Right forelimb (tissue), 1 donor: Measurements from ENCODE around the gene NOSTRIN.
A peak's percentile ranks its signal among the peaks of the same experiment; 100 is the strongest.

ENCODE experiments used
- DNase-seq: peaks from one replicate; pipeline ENCODE4 v3.0.0-alpha.2; 2018

The NOSTRIN gene

DNA sequence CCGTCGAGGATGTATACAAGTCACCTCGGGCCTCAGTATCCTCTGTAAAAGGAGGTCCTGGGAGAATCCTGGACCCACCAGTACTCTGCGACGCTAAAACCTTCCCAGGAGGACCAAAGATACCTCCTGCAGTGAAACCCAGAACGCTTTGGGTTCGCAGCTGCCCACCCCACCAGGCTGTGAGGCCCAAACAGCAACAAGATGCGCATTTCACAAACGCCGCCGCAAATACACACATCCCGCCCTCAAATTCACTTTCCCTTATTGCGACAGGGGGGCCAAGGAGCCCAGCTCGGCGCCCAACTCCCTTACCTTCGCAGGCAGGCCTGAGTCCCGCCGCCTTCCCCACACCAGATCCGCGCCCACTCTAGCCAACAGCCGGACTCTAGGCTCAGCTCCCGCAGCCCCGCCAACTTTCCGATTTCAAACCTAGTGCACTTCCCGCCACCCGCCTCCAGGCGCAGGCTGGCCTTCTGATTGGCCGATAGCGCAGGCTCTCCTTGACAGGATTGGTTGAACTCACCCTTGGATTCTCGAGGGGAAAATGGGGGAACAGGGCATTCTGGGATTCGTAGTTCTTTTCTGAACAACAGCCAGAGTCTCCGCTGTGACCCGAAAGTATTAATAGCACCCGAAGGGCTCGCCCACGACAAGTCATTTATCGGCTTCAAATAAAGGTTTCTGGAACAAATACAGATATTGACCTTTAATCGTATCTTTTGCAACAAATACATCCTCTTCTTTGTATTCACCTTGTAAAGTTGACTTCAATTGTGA is 87.8 kb downstream of the NOSTRIN start, which contains the start of gene SPC25:
TSS of gene SPC25 (minus strand) at position 425 of the 777 bp plus-strand sequence. CDS start 911 bp downstream, outside the sequence.
- DNase-seq, result peak; percentile 92

DNA sequence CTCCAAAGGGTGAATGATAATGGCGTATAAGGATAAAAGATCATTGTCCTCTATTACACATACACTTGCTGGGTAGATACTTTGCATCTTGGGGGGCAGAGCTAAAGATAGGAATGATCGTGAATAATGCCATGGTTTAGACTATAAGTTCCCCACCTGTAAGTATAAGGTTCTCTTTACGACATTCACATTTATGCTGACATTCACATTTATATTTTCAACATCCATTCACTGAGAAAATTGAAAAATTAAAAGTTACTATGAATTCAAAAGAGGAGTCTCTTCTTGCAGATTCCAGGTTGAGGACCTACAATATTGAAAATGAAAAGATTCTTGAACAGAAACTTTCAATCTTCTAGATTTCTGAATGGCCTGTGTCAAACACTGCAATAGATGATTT is 89.9 kb downstream of the NOSTRIN start:
- DNase-seq, result no peak

DNA sequence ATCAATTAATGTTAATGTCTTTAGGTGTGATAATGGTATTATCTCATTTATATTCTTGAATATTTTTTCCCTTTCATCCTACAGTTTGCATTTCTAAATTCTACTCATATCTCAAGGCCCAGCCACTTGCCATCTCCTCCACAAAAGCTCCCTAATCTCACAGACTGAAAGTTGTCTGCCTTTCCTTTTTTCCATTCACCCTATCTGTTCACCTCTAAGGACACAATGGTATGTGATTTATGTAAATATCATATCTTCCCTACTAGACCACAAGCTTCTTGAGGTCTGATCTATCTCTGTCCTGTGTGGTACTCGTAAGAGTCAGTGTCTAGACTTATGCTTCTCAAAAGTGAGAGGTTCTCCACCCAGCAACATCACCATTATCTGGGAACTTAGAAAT is 91.7 kb downstream of the NOSTRIN start:
- no peak for DNase-seq

DNA sequence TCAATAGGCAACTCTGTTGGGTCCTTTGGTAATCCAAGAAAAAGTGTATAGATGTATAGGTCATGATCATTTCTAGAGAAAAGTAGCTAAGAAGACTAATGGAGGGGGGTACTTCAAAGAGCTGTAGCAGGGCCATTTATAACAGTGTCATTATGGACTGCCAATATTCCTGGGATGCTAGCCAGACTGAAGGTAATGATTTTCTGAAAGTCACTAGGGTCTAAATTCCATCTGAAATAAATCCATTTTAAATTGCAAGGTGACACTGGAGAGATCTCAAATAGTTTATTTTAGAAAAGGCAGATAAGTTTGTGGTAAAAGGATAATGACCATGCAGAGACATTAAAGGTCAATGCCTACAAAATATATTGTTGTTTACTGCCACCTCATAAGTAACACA is 92.3 kb downstream of the NOSTRIN start:
- DNase-seq, result no peak

DNA sequence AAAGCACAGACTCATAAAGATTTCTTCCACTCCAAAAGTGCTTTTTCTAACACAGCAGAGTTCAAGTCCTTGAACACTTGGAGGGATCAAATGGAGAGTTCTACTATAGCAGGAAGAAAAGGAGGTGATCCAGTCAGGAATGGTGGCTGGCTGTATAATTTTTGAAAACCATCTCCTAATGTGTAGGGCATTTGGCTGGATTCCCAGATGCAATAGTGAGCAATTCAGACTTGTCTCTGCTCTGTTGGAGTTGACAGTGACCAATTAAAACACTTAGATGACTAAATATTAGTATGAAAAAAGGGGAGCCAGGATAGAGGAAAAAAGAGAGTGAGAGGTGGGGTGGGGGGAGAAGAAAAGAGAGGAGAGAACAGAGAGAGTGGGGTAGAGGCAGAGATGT is 93.3 kb downstream of the NOSTRIN start:
- no peak for DNase-seq

DNA sequence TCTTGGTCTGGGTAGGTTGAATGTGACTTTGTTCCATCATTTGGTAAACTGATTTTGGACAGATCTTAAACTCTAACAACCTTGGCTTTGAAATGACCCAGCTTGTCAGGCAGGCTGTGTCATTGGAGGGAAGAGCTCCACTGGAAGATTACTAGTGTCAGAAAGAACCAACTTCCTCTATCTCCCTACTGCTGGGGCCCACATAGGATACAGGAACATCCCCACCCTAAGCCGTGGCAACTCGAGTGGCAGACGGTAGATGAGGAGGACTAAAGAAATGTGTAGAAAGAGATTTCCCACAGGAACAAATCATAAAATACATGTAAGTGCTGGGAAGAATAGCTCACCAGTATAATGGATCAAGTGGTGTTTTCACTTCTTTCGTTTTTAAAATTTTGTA is 94.3 kb downstream of the NOSTRIN start:
- DNase-seq, result no peak

DNA sequence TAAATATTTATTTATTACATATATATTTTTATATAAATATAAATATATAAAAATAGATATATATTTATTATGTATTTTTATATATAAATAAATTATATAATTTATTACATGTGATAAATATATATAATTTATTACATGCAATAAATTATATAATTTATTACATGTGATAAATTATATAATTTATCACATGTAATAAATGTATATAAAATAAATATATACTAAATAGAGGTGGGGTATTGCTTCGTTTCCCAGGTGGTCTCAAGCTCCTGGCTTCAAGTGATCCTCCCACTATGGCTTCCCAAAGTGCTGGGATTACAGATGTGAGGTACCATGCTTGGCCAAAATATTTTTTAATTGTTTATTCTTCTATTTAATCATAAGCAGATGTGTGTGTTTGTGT is 95.0 kb downstream of the NOSTRIN start:
- DNase-seq, result no peak

DNA sequence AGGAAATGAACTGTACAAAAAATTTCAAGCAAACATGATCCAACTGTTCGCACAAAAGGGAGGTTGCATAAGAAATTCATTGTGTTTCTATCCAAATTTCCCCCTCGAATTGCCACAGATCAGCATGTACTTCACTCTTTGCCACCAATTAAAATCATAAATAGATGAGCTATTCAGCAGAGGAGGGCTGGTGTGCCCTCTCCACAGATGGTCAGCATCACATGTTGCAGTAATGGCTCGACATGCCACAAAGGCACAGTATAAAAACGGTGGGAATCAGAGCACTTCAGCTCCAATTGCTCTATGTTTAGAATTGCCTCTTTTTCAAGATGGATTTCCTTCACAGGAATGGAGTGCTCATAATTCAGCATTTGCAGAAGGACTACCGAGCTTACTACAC is 98.6 kb downstream of the NOSTRIN start, which contains the start of gene G6PC2:
TSS of gene G6PC2 (plus strand) at position 289 of the 400 bp plus-strand sequence. CDS start at position 330, 41 bp downstream.
- DNase-seq, result no peak

DNA sequence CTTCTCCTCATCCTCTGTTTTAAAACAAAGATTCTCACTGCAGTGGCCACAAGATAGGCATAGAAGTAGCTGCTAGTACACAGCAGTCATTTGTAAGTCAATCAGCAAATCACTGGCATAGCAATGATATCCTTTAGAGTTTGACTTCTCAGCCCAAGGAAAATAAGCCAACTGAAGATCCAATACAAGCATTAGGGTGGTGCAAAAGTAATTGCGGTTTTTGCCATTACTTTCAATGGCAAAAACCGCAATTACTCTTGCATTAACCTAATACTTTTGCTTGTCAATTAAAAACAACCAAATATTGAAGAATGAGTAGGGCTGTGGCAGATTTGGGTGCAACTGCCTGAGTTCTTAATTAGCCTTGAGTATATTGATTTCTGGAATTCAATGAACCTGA is 101.5 kb downstream of the NOSTRIN start:
- DNase-seq, result no peak

DNA sequence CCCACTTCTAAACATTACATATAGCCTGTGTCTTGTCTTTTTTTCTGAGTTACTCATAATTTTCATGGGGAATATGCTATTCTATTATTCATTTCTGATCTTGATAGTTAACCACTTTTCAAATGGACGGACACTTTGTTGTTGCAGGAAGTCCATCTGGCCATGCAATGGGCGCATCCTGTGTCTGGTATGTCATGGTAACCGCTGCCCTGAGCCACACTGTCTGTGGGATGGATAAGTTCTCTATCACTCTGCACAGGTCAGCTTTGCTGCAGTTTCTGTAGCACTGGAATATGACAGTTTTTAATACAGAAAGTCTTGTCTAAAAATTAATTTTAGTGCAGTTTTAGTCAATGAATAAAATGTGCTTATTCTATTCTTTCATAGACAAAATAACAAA is 101.9 kb downstream of the NOSTRIN start:
- no peak for DNase-seq

DNA sequence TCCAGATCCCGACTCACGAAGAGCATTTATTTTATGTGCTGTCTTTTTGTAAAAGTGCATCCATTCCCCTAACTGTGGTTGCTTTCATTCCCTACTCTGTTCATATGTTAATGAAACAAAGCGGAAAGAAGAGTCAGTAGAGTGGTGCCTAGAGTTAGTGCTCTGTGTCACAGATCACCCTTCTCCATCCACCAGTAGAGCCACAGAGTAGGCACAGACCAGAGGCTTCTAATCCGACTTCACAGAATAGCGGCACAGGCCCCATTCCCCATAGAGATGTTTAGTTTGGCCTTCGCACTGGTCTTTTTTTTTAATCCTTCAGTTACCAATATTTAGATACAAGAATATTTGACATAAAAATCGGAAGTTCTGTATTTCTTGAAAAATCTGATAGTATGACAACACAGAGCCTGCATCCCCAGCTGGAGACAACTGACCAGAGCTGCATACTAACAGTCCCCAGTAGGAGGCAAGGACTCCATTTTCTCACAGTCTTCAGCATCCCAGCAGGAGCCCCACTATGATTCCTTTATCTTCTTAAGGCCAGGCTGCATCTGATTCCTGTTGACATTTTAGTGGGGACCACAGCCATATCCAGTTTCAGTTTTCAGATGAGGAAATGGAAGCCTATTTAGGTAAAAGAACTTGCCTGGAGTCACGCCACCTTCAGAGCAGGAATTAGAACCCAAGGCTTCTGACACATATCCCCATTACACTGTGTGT is 105.7 kb downstream of the NOSTRIN start:
- no peak for DNase-seq

DNA sequence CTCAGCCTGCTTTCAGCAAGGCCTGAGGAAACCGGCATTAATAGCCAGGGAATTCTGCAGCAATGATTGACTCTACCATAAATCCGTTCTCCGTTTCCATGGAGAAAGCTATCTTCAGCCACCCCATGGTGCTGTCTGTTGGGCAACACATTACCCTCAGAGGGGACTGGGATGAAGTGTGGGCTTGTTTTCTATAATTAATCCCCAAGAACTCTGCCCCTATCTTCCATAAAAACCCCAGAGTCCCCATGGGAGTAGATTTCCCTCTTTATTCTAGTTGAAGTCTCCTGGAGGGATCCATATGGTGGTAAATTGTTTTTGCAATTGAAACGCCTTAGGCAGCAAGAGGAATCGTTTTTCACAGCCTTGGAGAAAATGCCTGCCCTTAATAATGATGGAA is 107.9 kb downstream of the NOSTRIN start:
- no peak for DNase-seq

DNA sequence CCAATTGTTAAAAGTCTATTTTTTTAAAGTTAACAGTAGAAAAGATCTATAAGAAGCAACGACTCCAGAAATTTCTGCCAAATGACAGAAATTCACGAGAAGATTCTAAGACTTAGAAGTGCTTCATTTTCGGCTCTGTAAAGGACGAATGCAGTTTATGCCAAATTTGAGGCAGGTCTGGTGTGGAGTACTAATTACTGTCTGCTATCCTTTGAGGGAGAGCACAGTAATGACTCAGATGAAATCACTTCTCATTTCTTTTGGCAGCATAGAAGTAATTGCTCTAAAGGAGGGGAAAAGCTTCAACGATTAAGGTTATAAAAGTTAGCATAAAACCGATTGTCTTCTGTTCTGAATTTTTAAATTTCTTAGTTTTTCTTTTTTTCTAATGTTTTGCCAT is 110.0 kb downstream of the NOSTRIN start:
- DNase-seq, result no peak

DNA sequence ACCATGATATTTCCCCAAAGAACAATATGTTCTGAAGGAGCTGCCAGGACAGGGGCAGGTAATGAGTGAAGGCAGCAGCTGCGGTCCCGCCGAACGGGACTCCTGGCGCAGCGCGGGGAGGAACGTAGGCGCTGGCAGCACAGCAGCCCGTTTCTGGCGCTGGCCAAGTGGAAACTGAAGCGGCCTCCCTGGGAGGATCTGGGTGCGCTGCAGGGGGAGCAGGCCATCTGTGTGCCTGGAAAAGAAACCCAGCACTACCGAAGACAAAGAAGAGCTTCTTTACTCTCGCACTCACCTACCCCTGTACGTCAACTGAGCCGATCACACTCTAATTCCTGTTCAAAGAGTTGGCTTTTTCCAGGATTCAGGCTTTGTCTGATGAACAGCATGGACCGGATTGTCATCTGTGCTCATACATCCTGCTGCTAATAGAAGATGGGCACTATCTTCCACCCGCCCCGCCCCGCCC is 110.5 kb downstream of the NOSTRIN start:
- peak; percentile 68 for DNase-seq

DNA sequence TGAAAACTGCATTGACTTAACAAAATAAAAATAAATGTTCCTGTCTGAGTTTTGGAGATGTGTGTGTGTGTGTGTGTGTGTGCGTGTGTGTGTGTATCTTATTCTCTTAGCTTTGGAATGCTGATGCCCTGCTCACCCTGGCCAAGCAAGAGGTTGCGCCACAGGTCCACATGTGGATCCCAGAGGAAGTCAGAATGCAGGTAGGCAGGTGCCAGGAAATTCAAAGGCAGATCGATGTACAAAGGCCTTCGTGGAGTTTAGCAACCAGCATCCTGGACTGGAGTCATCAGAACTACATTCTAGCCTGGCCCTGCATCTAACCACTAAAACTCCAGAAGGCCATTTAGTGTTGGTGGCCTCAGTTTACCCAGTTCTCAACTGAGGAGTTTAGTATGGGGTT is 111.1 kb downstream of the NOSTRIN start:
- DNase-seq, result no peak
